HL-60/S4 (cell line): ENCODE data around the gene ZIC4.

Experiments used
- in situ Hi-C: fragments of 300-500 bp; cut with MboI; formaldehyde crosslinking; loops from 2 replicates; pipeline ENCODE4 v1.14.3; 2022; ENCODE audit warnings: low sequenced_read_pairs

The ZIC4 gene

DNA sequence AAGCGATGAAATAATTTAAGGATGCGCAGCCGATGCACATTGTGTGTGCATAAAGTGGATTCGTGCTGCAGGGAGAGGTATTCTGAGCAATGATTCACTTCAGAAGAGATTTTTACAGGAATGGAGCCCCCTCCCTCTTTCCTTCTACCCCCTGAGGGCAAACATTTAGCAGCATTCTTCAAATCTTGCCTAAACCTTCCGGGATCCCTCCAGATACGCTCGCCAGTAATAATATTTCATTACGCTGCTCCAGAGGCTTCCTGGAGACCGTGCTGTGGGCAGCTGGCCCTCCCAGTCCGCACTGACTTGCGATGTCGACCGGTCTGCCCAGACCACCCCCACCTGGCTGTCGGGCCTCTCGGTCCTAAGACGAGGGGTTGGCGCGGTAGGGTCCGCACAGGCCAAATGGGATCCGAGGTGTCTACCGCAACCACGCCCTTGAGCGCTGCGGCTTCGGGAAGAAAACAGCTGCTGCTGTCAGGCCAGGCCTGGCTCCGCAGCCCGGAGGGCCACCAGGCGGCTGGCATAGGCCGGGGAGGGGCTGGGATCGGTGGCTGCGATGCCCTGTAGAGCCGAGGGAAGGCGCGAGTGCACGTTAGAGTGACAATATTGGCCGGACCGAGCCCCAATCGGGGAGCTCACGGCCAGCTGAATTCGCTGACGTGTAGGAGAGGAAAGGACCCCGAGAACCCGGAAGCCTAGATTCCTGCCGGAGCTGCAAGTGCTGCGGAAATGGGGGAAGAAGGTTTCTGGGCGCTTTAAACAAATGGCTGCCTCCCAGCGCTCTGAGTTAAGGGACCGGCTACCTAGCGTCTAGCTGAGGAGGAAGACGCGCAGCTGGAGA lies 14.3 kb downstream of the ZIC4 start:
- in situ Hi-C loops: no loop called here

- in situ Hi-C loops: no loop called here
Observed at GRCh38 chr3:147390589-147391569, 15.5 kb downstream of the ZIC4 start.

DNA sequence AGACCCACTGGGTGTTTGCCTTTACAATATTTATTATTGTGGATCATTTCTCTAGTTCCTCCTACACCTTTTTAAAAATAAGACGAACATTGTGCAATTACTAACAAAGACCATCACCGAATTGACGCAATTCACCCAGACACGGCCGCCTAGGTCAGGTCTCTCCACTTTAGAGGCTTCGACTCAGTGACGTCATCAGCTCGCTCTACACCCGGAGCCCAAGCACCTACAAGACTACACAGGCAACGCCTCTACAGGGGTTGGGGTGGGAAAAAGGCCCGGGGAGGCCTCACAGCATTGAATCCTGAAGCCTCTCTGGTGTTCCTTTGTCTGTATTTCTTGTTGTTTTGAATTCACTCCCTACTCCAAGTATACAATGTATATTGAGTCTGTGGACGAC lies 16.6 kb downstream of the ZIC4 start:
- in situ Hi-C loops: no loop called here

DNA sequence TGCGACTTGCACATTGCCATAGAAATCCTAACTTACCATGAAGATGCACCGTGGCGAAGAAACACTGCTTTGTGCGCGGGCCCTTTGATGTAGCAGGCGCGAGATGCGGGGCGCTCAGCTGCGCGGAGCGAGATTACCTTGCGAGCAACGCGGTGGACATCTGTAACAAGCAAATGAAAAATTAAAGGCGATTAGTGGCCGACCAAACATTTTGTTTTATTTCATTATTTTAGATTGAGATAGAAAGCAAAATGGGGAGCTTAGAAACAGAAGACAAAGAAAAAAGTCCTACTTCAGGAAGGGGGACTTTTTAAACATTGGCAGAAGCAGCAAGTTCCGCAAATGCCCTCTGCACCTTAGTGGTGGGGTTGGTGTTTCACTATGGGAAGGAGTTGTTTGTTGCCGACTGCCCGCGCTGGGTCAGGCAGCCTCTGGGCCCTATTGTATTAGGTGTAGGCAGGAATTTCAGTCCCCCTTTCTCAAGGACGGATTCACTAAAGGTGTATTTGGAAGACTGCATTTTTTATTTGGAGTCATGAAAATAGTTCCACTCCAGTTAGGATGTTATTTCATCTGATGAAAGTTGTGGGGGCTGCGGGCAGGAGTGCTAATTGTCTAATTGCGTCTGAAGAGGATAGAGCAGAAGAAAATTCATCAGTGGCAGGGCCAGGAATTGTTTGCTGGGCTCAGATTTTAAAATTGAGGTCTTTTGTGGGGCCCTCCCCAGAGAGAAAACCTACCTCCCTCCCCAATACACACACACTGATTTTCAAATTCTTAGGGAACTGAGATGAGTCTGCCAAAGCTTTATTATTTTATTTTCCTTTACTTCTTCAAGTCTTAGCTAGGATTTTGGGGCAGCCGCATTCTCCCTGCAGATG lies 17.4 kb downstream of the ZIC4 start:
- in situ Hi-C loops: no loop called here

GRCh38 chr3:147387885-147388699 lies 18.3 kb downstream of the ZIC4 start:
- in situ Hi-C loops: no loop called here

GRCh38 chr3:147387291-147387884 lies 19.0 kb downstream of the ZIC4 start:
- in situ Hi-C loops: no loop called here

DNA sequence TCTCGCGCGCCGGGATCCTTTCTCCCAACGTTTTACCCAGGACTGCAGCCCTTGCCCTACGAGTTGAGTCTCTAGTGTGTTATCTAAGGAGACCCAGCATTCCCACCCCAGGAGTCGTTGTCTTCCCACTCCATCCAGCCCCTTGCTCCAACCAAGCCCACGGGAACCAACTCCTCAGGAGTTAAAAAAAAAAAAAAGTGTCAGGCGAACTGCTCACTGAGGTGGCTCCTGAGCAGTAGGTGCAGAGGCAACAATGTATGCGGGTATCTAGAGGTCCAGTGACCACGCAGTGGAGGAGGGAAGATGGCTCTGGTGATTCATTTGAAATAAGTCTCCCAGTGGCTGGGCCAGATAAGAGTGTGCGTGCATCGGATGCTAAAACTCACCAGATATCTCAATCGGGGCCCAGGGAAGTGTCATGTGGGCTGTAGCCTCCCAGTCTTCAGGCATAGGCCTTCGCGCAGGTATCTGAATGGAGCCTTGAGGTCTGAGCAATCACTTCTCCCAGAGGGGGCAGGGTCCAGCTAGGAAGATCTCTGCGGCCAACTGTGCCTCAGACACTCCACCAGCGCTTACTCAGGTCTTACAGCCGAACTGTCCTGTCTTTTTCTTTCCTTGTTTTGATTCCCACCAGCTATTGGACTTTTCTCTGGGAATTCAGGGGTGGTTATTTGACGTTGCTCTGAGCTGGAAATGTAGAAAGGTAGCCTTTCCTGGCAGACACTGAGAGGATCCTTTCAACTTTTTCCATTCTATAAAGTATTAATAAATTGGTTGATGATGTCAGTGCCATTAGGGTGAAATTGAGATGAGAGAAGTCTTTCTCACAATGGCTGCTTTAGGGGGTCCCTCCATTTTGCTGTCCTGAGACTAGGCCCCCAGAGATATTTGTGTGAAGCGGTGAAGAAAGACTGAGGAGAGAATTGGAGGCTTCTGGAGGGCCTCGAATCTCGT lies 21.0 kb downstream of the ZIC4 start:
- in situ Hi-C loops: no loop called here

DNA sequence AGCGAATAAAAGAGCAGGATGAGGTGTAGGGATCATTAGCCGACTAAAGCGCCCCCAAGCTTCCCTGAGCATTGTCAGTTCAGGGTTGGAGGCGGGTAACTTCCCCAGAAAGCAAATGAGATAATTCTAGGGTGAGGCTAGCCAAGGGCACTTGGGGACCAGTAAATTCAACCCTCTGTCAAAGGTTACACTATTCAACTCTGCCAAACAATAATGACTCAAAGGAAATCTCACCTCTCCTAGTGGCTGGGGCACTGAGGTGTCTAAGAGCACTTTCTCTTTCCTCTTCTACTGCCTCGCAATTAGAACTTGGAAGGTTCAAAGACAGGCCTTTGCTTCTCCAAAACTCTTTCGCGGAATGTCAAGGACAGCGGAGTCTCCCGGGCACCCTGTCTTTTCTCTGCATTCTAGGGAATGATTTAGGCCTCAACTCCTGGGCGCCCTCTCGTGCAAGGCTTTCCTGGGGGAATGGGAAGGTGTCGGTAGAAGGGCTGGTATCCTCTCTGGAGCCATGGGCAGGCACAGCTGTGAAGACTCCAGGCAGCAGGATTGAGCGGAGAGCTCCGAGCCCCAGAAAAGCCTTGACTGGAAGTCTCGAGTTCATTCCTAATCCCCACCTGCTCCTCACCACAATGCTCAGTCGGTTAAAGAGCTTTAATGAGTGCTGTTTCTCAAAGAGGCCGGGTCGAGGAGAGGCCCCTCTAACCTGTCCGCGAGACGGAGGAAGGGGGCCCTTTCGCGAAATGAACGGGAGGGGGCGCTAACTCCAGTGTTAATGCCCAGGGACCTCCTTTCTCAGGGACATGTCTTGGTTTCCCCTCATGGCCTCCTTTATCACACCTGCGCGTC lies 21.9 kb downstream of the ZIC4 start:
- in situ Hi-C loops: no loop called here

DNA sequence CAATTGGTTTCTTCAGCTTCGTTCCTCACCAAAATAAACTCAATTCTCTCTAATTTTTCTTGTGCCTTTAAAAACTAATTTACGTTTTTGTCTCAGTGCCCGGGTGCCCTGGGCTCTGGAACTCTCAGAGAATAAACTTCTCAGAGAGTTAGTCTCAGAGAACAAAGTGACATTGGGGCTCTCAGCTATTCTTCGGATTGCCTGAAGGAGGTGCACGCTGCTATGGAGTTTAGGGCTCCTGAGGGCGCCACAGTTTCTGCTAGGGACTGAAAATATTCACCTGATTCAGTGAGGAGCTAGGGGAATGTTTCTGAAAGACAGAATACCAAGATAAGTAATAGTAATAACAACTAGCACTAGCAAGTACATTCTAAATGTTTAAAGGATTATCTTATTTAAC lies 22.7 kb downstream of the ZIC4 start:
- in situ Hi-C loops: no loop called here

DNA sequence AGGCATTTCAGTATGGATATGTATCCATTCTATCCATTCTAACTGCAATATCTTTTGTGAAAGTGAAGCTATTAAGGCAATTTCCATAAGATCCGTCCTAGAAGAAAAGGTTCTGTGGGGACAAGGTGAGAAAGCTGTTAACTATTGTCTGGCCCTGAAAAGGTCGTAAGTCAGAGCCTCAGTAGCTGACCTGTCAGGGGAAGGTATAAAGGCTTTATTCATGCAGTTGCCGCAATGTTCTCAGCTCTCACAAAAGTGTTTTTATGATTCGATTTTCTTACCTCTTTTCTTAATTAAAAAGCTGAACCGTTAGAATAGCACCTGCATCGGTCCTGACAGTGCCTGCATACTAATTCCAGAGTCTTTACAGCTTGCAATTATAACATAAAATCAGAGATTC lies 24.7 kb downstream of the ZIC4 start:
- in situ Hi-C loops: no loop called here

- in situ Hi-C loops: no loop called here
Observed at GRCh38 chr3:147380977-147381376, 25.4 kb downstream of the ZIC4 start.

- in situ Hi-C loops: no loop called here
Observed at GRCh38 chr3:147380387-147380951, 25.9 kb downstream of the ZIC4 start.

- in situ Hi-C loops: no loop called here
Observed at GRCh38 chr3:147379651-147380050, 26.7 kb downstream of the ZIC4 start.

GRCh38 chr3:147377412-147378367 lies 28.7 kb downstream of the ZIC4 start:
- in situ Hi-C loops: no loop called here

GRCh38 chr3:147373301-147373700 lies 33.0 kb downstream of the ZIC4 start:
- in situ Hi-C loops: no loop called here

DNA sequence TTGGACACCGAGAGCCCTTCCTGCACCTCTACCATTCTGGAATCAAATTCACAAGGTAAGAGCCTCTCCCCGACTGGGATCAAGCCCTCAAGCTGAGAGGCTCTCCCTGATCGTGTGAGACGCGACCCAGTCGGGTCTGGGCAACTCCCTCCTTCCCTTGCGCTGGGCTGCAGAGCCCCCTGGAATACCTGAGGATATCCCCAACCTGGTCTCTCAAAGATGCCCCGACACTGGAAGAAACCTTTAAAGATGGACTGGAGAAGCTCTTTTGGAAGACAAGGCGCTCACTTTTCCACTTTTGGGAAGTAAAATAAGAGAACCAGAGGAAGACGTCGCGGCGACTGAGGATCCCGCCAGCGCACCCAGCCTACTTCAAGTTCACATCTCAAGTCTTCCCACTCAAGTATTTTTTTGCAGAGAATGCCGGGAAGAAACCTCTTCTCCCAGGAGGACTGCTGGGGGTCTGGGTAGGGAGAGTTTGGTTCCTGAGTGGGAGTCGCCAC lies 33.8 kb downstream of the ZIC4 start:
- in situ Hi-C loops: no loop called here
